Measurements from ENCODE around the gene NDRG3. TPM values are rescaled to one million over a fixed set of nuclear protein-coding genes. Genes with fewer than 3 reads are reported as not detected.
A peak's percentile ranks its signal among the peaks of the same experiment; 100 is the strongest.

NDRG3 gene
- total and polyA plus RNA-seq, 2 of the 8 experiments (the other 6 are each of a cell fraction or from before 2014, with no cell fraction given), result 25.7 to 32.3 TPM

- CTCF ChIA-PET (ENCODE audit: partially characterized antibody), result interaction anchor here (0.7 to 4.1 kb wide), 22 partner anchors 8 to 115 kb away, joined by 3 to 67 read pairs (median 5); partner anchors contain the start of gene SLA2
- WGBS, 2 experiments (ENCODE audit: extremely low coverage in 1 of 2, insufficient coverage in 1 of 2, insufficient read length in 1 of 2, insufficient replicate concordance in 2 of 2, low coverage in 1 of 2, low lambda C conversion rate in 2 of 2, missing lambda C conversion rate in 1 of 2), result 85% methylated on average over 15 of the region's 15 CpGs; no CpG with 5 or more reads in 1 of the 2 experiments
- H2BK5ac ChIP-seq (ENCODE audit: low read depth, low read length), result peak overlapping the region; percentile 49
- H3K14ac ChIP-seq (ENCODE audit: insufficient read length), result no peak overlapping the region
- H3K27me3 ChIP-seq (replicated peaks in 1 of 4; ENCODE audit: control insufficient read depth in 3 of 4, extremely low read depth in 1 of 4, insufficient read depth in 3 of 4, low read length in 3 of 4), result no peaks in the 10 kb centered on the region; a peak in 1 of 7 replicates
- peak overlapping the region; percentile 19; the same call in 1 of the 2 replicates for H2AFZ ChIP-seq (ENCODE audit: low read length)
- peaks cover 13% of the 10 kb centered on the region for H3K79me1 ChIP-seq (ENCODE audit: low read depth, low read length)
- no peak for FAIRE-seq
- H3K4me1 ChIP-seq (replicated peaks in 1 of 4; ENCODE audit: control insufficient read depth in 3 of 4, insufficient read depth in 4 of 4, low read length in 3 of 4), result peaks cover 0 to 4% (median 2%) of the 10 kb centered on the region in 4 experiments; a peak in 3 of 7 replicates
- no peak overlapping the region for H2BK120ac ChIP-seq (replicated peaks; ENCODE audit: low read depth, low read length)
- peaks cover 4% of the 10 kb centered on the region for H3K23me2 ChIP-seq (ENCODE audit: low read depth, low read length)
- H3K4me3 ChIP-seq (ENCODE audit: extremely low read depth in 1 of 4, insufficient read depth in 2 of 4, low read depth in 3 of 4, low read length in 4 of 4), result peak overlapping the region in 2 of 4 experiments; percentile 3 to 35; a peak in 3 of 8 replicates
- no peak overlapping the region for H3K23ac ChIP-seq (ENCODE audit: insufficient read length)
- H3K4ac ChIP-seq (replicated peaks; ENCODE audit: insufficient read length, low read depth, low read length), result peak overlapping the region; percentile 35
- peak; percentile 61; the same call in 1 of the 2 replicates for TF ChIP-seq E2F6 (IDR thresholded peaks at IDR 0.05)
- no peak for TF ChIP-seq ZNF274 (IDR thresholded peaks at IDR 0.05; ENCODE audit: borderline replicate concordance, extremely low read depth, low read length)
- no peak for TF ChIP-seq NRF1 (IDR thresholded peaks at IDR 0.05; ENCODE audit: low read depth, low read length)
- H2BK12ac ChIP-seq (ENCODE audit: low read depth, low read length), result peak overlapping the region; percentile 64; the same call in 1 of the 2 replicates
- peak overlapping the region; percentile 2 to 55; a peak in 3 of 4 replicates for H3K4me2 ChIP-seq (ENCODE audit: insufficient read depth in 1 of 2, low read depth in 2 of 2, low read length in 2 of 2)
- no peak overlapping the region for H2AK5ac ChIP-seq (ENCODE audit: low read depth, low read length)
- POLR2A ChIA-PET (ENCODE audit: partially characterized antibody), result interaction anchor here (0.6 to 26.6 kb wide), 13 partner anchors 9 to 214 kb away, joined by 3 to 388 read pairs (median 4); partner anchors contain the start of gene TGIF2
- H3K27ac ChIP-seq (ENCODE audit: low read depth, low read length), result no peak overlapping the region
- no peak overlapping the region for H3K56ac ChIP-seq (replicated peaks; ENCODE audit: insufficient read length, low read depth, low read length)
- H2BK20ac ChIP-seq (ENCODE audit: low read length), result no peak overlapping the region
- 0 out of 7 replicates have a peak overlapping the region, but pooled peaks of 1 of the 4 experiments have one; percentile 20 for H3K9ac ChIP-seq (replicated peaks in 1 of 4; ENCODE audit: extremely low read depth in 1 of 4, low read depth in 3 of 4, low read length in 3 of 4)
- peak overlapping the region; percentile 87 for H4K8ac ChIP-seq (ENCODE audit: extremely low read depth, insufficient read depth, low read length)
- peaks cover 0 to 14% of the 10 kb centered on the region in 2 experiments for H4K20me1 ChIP-seq (replicated peaks in 1 of 2; ENCODE audit: control insufficient read depth in 1 of 2, insufficient read depth in 2 of 2, low read length in 2 of 2)
- no peak overlapping the region for H2BK15ac ChIP-seq (ENCODE audit: low read length)
- no peak overlapping the region; the same call in 1 of the 2 replicates for H3K18ac ChIP-seq (ENCODE audit: extremely low read depth, low read length)
- H3K36me3 ChIP-seq (ENCODE audit: control insufficient read depth in 2 of 4, insufficient read depth in 4 of 4, low read length in 3 of 4), result peaks cover 11 to 20% (median 18%) of the 10 kb centered on the region in 4 experiments
- peak overlapping the region; percentile 2 for H4K5ac ChIP-seq (ENCODE audit: insufficient read length, low read depth, low read length)
- peaks cover 10 to 26% of the 10 kb centered on the region in 2 experiments for H3K79me2 ChIP-seq (ENCODE audit: control insufficient read depth in 1 of 2, insufficient read depth in 2 of 2, low read length in 2 of 2)
- peak overlapping the region; percentile 79 for H4K91ac ChIP-seq (replicated peaks; ENCODE audit: insufficient read length, low read length)
- no peaks in the 10 kb centered on the region for H3K9me3 ChIP-seq (ENCODE audit: insufficient read depth in 2 of 2, low read depth in 1 of 2, low read length in 1 of 2)
- DNase-seq (ENCODE audit: low read depth in 1 of 2, low spot score in 2 of 2), result no peak
Measured at GRCh38 chr20:36604952-36605398, 140.9 kb downstream of the NDRG3 start.

Measured in H1 (cell line).